OCI-LY1 (cell line): ENCODE measurements around the gene CYP26A1.

Source experiments
- EZH2 ChIP-seq: fragments of 200-600 bp; sonication (generic), shearing (Covaris generic); IDR thresholded peaks from 2 replicates; pipeline ENCODE4 v1.8.0; 2017; ENCODE audit warnings: borderline replicate concordance, mixed run types, mild to moderate bottlenecking, antibody characterized with exemption, low read length, moderate library complexity, mixed read lengths
- TF ChIP-seq, protein P1 (sequence below): fragments of 200-600 bp; sonication (generic), shearing (Covaris generic); IDR thresholded peaks from 2 replicates; pipeline ENCODE4 v1.5.1; 2017; ENCODE audit warnings: mild to moderate bottlenecking, antibody characterized with exemption, low read length, moderate library complexity, mixed read lengths

- no peak for TF ChIP-seq EZH2
- TF ChIP-seq, protein P1, sequence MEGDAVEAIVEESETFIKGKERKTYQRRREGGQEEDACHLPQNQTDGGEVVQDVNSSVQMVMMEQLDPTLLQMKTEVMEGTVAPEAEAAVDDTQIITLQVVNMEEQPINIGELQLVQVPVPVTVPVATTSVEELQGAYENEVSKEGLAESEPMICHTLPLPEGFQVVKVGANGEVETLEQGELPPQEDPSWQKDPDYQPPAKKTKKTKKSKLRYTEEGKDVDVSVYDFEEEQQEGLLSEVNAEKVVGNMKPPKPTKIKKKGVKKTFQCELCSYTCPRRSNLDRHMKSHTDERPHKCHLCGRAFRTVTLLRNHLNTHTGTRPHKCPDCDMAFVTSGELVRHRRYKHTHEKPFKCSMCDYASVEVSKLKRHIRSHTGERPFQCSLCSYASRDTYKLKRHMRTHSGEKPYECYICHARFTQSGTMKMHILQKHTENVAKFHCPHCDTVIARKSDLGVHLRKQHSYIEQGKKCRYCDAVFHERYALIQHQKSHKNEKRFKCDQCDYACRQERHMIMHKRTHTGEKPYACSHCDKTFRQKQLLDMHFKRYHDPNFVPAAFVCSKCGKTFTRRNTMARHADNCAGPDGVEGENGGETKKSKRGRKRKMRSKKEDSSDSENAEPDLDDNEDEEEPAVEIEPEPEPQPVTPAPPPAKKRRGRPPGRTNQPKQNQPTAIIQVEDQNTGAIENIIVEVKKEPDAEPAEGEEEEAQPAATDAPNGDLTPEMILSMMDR, result no peak
These were observed 767 bp upstream of the CYP26A1 start for GRCh38 chr10:93072713-93073538.
